Trophoblast cell (in vitro differentiated cells and primary cell): ENCODE results near the gene NCF1.
A peak's percentile ranks its signal among the peaks of the same experiment; 100 is the strongest.
"Not testable (repeated sequence)": the region's sequence is repeated elsewhere in the genome, so short reads cannot be mapped to it uniquely, and the experiment has no call there.

Source experiments
- DNase-seq, 2 donors: peaks; one replicate each; pipeline ENCODE4 v3.0.0-alpha.2; 2016
- H2AFZ ChIP-seq: 2 replicates; pipeline ENCODE4 v1.6.1; 2013; ENCODE audit warnings: low read length, moderate library complexity, mild to moderate bottlenecking; ENCODE audit not compliant: insufficient read depth, poor library complexity
- H2AK5ac ChIP-seq: 2 replicates; pipeline ENCODE4 v1.6.1; 2013; ENCODE audit warnings: mild to moderate bottlenecking, low read length
- H2BK120ac ChIP-seq: 2 replicates; pipeline ENCODE4 v1.6.1; 2013; ENCODE audit warnings: low read length, mild to moderate bottlenecking, moderate library complexity; ENCODE audit not compliant: insufficient read depth, poor library complexity
- H2BK12ac ChIP-seq: 2 replicates; pipeline ENCODE4 v1.6.1; 2013; ENCODE audit warnings: mild to moderate bottlenecking, low read length, moderate library complexity
- H2BK5ac ChIP-seq: 2 replicates; pipeline ENCODE4 v1.6.1; 2013; ENCODE audit warnings: low read length, low read depth, moderate library complexity, mild to moderate bottlenecking; ENCODE audit not compliant: poor library complexity
- H3K14ac ChIP-seq: 2 replicates; pipeline ENCODE4 v1.6.1; 2013; ENCODE audit warnings: mild to moderate bottlenecking, low read length
- H3K18ac ChIP-seq: 2 replicates; pipeline ENCODE4 v1.6.1; 2013; ENCODE audit warnings: mild to moderate bottlenecking, low read length
- H3K23ac ChIP-seq: 2 replicates; pipeline ENCODE4 v1.6.1; 2013; ENCODE audit warnings: low read length
- H3K27ac ChIP-seq: 2 replicates; pipeline ENCODE4 v1.5.1; 2013; ENCODE audit warnings: low read depth, mild to moderate bottlenecking, inconsistent platforms, low read length, moderate library complexity
- H3K27me3 ChIP-seq: 2 replicates; pipeline ENCODE4 v1.6.1; 2013; ENCODE audit warnings: inconsistent platforms, mild to moderate bottlenecking, low read length, moderate library complexity; ENCODE audit not compliant: insufficient read depth
- H3K36me3 ChIP-seq, 2 experiments: 1 replicate in 1 of 2; 2 replicates in 1 of 2; pipeline ENCODE4 v1.6.1; 2013; ENCODE audit warnings: low read length in 2 of 2, mild to moderate bottlenecking in 2 of 2, moderate library complexity in 1 of 2; ENCODE audit not compliant: insufficient read depth in 2 of 2, control insufficient read depth in 1 of 2
- H3K4ac ChIP-seq: 2 replicates; pipeline ENCODE4 v1.6.1; 2013; ENCODE audit warnings: low read depth, mild to moderate bottlenecking, low read length, moderate library complexity
- H3K4me1 ChIP-seq, 2 experiments: 1 replicate in 1 of 2; 2 replicates in 1 of 2; pipeline ENCODE4 v1.6.1; 2013; ENCODE audit warnings: low read length in 2 of 2, mild to moderate bottlenecking in 2 of 2, moderate library complexity in 1 of 2; ENCODE audit not compliant: insufficient read depth in 2 of 2, control insufficient read depth in 1 of 2
- H3K4me2 ChIP-seq: 2 replicates; pipeline ENCODE4 v1.6.1; 2013; ENCODE audit warnings: inconsistent platforms, mild to moderate bottlenecking, low read length, moderate library complexity
- H3K4me3 ChIP-seq: 2 replicates; pipeline ENCODE4 v1.5.1; 2013; ENCODE audit warnings: mild to moderate bottlenecking, low read depth, low read length, inconsistent platforms
- H3K79me1 ChIP-seq: one replicate; pipeline ENCODE4 v1.6.1; 2013; ENCODE audit warnings: low read length
- H3K79me2 ChIP-seq: 2 replicates; pipeline ENCODE4 v1.6.1; 2013; ENCODE audit warnings: low read length, mild to moderate bottlenecking; ENCODE audit not compliant: control insufficient read depth, insufficient read depth, poor library complexity
- H3K9ac ChIP-seq: 2 replicates; pipeline ENCODE4 v1.6.1; 2013; ENCODE audit warnings: mild to moderate bottlenecking, low read length
- H3K9me3 ChIP-seq: 2 replicates; pipeline ENCODE4 v1.6.1; 2013; ENCODE audit warnings: low read depth, mild to moderate bottlenecking, control low read depth, inconsistent platforms, low read length; ENCODE audit not compliant: insufficient read depth
- H4K12ac ChIP-seq: 2 replicates; pipeline ENCODE4 v1.6.1; 2013; ENCODE audit warnings: low read depth, mild to moderate bottlenecking, low read length, moderate library complexity
- H4K8ac ChIP-seq: 2 replicates; pipeline ENCODE4 v1.6.1; 2013; ENCODE audit warnings: low read depth, mild to moderate bottlenecking, low read length, moderate library complexity
- H4K91ac ChIP-seq: one replicate; pipeline ENCODE4 v1.6.1; 2013; ENCODE audit warnings: low read depth, mild to moderate bottlenecking, low read length, moderate library complexity
- WGBS: extraction: QIAGEN DNeasy Blood & Tissue Kit; methylation state at CpG from one replicate; pipeline ENCODE4 v1.1.7; 2013; ENCODE audit warnings: missing lambda C conversion rate; ENCODE audit not compliant: insufficient read length, insufficient coverage; ENCODE audit errors: extremely low coverage; 5-methylcytosine and 5-hydroxymethylcytosine counted together

The NCF1 gene

GRCh38 chr7:74789200-74789736, 15.5 kb downstream of the NCF1 start:
- H4K12ac ChIP-seq, H3K79me2 ChIP-seq, DNase-seq, H3K79me1 ChIP-seq, H2AK5ac ChIP-seq, H2BK12ac ChIP-seq, H3K4me2 ChIP-seq, H3K4me3 ChIP-seq, H3K9ac ChIP-seq, H2AFZ ChIP-seq, H3K27me3 ChIP-seq, H4K8ac ChIP-seq, H3K36me3 ChIP-seq, H4K91ac ChIP-seq, H3K4ac ChIP-seq, H3K4me1 ChIP-seq, H2BK120ac ChIP-seq, H3K18ac ChIP-seq, H3K27ac ChIP-seq, H3K14ac ChIP-seq, H2BK5ac ChIP-seq, H3K9me3 ChIP-seq, H3K23ac ChIP-seq: not testable (repeated sequence)
- no CpG with 5 or more reads among the region's 24 CpGs for WGBS

GRCh38 chr7:74797848-74798622, 24.2 kb downstream of the NCF1 start:
- not testable (repeated sequence) for H3K18ac ChIP-seq, H3K23ac ChIP-seq, H3K36me3 ChIP-seq, H3K4ac ChIP-seq, H4K12ac ChIP-seq, H2BK12ac ChIP-seq, H2BK120ac ChIP-seq, H3K9ac ChIP-seq, H2AFZ ChIP-seq, H3K79me2 ChIP-seq, H3K9me3 ChIP-seq, H3K4me3 ChIP-seq, H3K27me3 ChIP-seq, H3K14ac ChIP-seq, H4K8ac ChIP-seq, H3K4me1 ChIP-seq, H4K91ac ChIP-seq, H3K79me1 ChIP-seq, H3K4me2 ChIP-seq, H2BK5ac ChIP-seq, H3K27ac ChIP-seq, H2AK5ac ChIP-seq
- WGBS, result no CpG with 5 or more reads among the region's 27 CpGs
- DNase-seq, result peak; percentile 5 to 42

DNA sequence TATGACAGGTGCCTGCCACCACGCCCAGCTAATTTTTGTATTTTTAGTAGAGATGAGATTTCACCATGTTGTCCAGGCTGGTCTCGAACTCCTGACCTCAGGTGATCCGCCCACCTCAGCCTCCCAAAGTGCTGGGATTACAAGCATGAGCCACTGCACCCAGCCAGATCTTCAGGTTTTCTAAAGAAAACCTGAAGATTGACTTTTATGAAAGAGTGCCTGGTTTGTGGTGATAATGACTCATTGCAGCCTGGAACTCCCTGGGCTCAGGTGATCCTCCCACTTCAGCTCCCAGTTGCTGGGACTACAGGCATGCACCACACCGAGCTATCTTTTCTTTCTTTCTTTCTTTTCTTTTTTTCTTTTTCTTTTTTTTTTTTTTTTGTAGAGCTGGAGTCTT, 24.8 kb downstream of the NCF1 start:
- H3K27ac ChIP-seq, H3K18ac ChIP-seq, H3K4me3 ChIP-seq, H2AFZ ChIP-seq, H3K4me1 ChIP-seq, H3K23ac ChIP-seq, H3K14ac ChIP-seq, H2BK12ac ChIP-seq, H2BK120ac ChIP-seq, H3K9me3 ChIP-seq, DNase-seq, H3K4me2 ChIP-seq, H3K4ac ChIP-seq, H2AK5ac ChIP-seq, H3K36me3 ChIP-seq, H3K27me3 ChIP-seq, H4K12ac ChIP-seq, H3K79me2 ChIP-seq, H4K8ac ChIP-seq, H2BK5ac ChIP-seq, H3K79me1 ChIP-seq, H4K91ac ChIP-seq, H3K9ac ChIP-seq: not testable (repeated sequence)
- WGBS, result no CpG with 5 or more reads among the region's 4 CpGs

- H3K79me1 ChIP-seq, H2AFZ ChIP-seq, H4K12ac ChIP-seq, H3K4me1 ChIP-seq, H2BK5ac ChIP-seq, H4K8ac ChIP-seq, H4K91ac ChIP-seq, H3K79me2 ChIP-seq, DNase-seq, H3K9me3 ChIP-seq, H3K9ac ChIP-seq, H2BK12ac ChIP-seq, H3K4ac ChIP-seq, H2BK120ac ChIP-seq, H3K23ac ChIP-seq, H3K4me3 ChIP-seq, H3K4me2 ChIP-seq, H3K27ac ChIP-seq, H3K14ac ChIP-seq, H3K18ac ChIP-seq, H3K27me3 ChIP-seq, H2AK5ac ChIP-seq, H3K36me3 ChIP-seq: not testable (repeated sequence)
- no CpG with 5 or more reads among the region's 3 CpGs for WGBS
Observed at GRCh38 chr7:74815882-74816281, 42.1 kb downstream of the NCF1 start.
